Astrocyte (in vitro differentiated cells and primary cell): ENCODE results near the gene POU2F2. TPM values are rescaled to one million over a fixed set of nuclear protein-coding genes. Genes with fewer than 3 reads are reported as not detected.

Source experiments
- DNase-seq: peaks from one replicate; pipeline ENCODE4 v3.0.0-alpha.2; 2010; ENCODE audit warnings: low read depth
- FAIRE-seq: peaks from 2 replicates; lab custom pipeline; 2011; peaks lifted over from hg19 to GRCh38; lab: Jason Lieb, UNC
- H2AFZ ChIP-seq: 2 replicates; pipeline ENCODE4 v1.6.0; 2012; ENCODE audit warnings: low read depth, low read length, inconsistent platforms
- H3K27ac ChIP-seq: 2 replicates; pipeline ENCODE4 v1.5.1; 2011; ENCODE audit warnings: low read depth, low read length, inconsistent platforms
- H3K27me3 ChIP-seq: 2 replicates; pipeline ENCODE4 v1.6.0; 2011; ENCODE audit warnings: low read length, inconsistent platforms; ENCODE audit not compliant: insufficient read depth
- H3K36me3 ChIP-seq: 2 replicates; pipeline ENCODE4 v1.5.1; 2011; ENCODE audit warnings: low read length, inconsistent platforms; ENCODE audit not compliant: insufficient read depth
- H3K4me1 ChIP-seq: 2 replicates; pipeline ENCODE4 v1.5.1; 2011; ENCODE audit warnings: low read length, inconsistent platforms; ENCODE audit not compliant: insufficient read depth
- H3K4me2 ChIP-seq: 2 replicates; pipeline ENCODE4 v1.6.0; 2012; ENCODE audit warnings: low read length, inconsistent platforms
- H3K4me3 ChIP-seq: 2 replicates; pipeline ENCODE4 v1.5.1; 2011; ENCODE audit warnings: low read depth, mild to moderate bottlenecking, low read length, inconsistent platforms; ENCODE audit not compliant: insufficient read depth
- H3K79me2 ChIP-seq: 2 replicates; pipeline ENCODE4 v1.6.0; 2012; ENCODE audit warnings: mild to moderate bottlenecking, low read length, inconsistent platforms; ENCODE audit not compliant: insufficient read depth
- H3K9ac ChIP-seq: 2 replicates; pipeline ENCODE4 v1.6.0; 2012; ENCODE audit warnings: mild to moderate bottlenecking, low read length, inconsistent platforms
- H3K9me3 ChIP-seq: 2 replicates; pipeline ENCODE4 v1.5.1; 2012; ENCODE audit warnings: low read depth, mild to moderate bottlenecking, low read length, inconsistent platforms; ENCODE audit not compliant: insufficient read depth
- H4K20me1 ChIP-seq: 2 replicates; pipeline ENCODE4 v1.6.0; 2012; ENCODE audit warnings: low read length, inconsistent platforms; ENCODE audit not compliant: insufficient read depth
- H3K27ac Mint-ChIP-seq: one replicate; pipeline ENCODE4 v1.8.0; 2021; ENCODE audit warnings: mild to moderate bottlenecking, mixed read lengths; ENCODE audit not compliant: unreplicated experiment
- H3K27me3 Mint-ChIP-seq: one replicate; pipeline ENCODE4 v1.8.0; 2021; ENCODE audit warnings: low read depth, mixed read lengths; ENCODE audit not compliant: unreplicated experiment
- H3K36me3 Mint-ChIP-seq: one replicate; pipeline ENCODE4 v1.8.0; 2021; ENCODE audit warnings: low read depth, mixed read lengths; ENCODE audit not compliant: unreplicated experiment
- H3K4me1 Mint-ChIP-seq: one replicate; pipeline ENCODE4 v1.8.0; 2021; ENCODE audit warnings: low read depth, mixed read lengths; ENCODE audit not compliant: unreplicated experiment
- H3K4me3 Mint-ChIP-seq: one replicate; pipeline ENCODE4 v1.8.0; 2021; ENCODE audit warnings: mild to moderate bottlenecking, moderate library complexity, mixed read lengths; ENCODE audit not compliant: unreplicated experiment
- H3K9me3 Mint-ChIP-seq: one replicate; pipeline ENCODE4 v1.8.0; 2021; ENCODE audit warnings: mild to moderate bottlenecking, mixed read lengths; ENCODE audit not compliant: unreplicated experiment
- EZH2 ChIP-seq: IDR thresholded peaks from 2 replicates; pipeline ENCODE4 v1.6.1; 2012; ENCODE audit warnings: mild to moderate bottlenecking, low read length, inconsistent platforms; ENCODE audit not compliant: insufficient read depth
- total RNA-seq: library from RNA; stranded (reverse); gene quantifications from 2 replicates; pipeline ENCODE4 v1.2.1, GENCODE V29; 2021
- TF ChIP-seq, protein P1 (sequence below): IDR thresholded peaks from 2 replicates; pipeline ENCODE4 v1.5.1; 2011; ENCODE audit warnings: low read depth, mild to moderate bottlenecking, inconsistent platforms, low read length, moderate library complexity; ENCODE audit not compliant: insufficient read depth

POU2F2 gene
- total RNA-seq, 1 donor from 2014 or later, result 8.3 TPM

DNA sequence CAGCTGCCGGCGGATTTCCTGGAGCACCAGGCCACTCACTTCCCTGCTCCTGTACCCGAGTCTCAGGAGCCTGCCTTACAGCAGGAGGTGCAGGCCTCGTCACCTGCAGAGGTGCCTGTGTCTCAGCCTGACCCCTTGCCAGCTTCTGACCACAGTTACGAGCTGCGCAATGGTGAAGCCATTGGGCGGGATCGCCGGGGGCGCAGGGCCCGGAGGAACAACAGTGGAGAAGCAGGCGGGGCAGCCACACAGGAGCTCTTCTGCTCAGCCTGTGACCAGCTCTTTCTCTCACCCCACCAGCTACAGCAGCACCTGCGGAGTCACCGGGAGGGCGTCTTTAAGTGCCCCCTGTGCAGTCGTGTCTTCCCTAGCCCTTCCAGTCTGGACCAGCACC is 53.0 kb downstream of the POU2F2 start:
- H3K27me3 Mint-ChIP-seq, result no peaks in the 10 kb centered on the region
- peaks cover 3% of the 10 kb centered on the region for H3K9me3 Mint-ChIP-seq
- H3K27ac Mint-ChIP-seq, result peak overlapping the region; percentile 47

DNA sequence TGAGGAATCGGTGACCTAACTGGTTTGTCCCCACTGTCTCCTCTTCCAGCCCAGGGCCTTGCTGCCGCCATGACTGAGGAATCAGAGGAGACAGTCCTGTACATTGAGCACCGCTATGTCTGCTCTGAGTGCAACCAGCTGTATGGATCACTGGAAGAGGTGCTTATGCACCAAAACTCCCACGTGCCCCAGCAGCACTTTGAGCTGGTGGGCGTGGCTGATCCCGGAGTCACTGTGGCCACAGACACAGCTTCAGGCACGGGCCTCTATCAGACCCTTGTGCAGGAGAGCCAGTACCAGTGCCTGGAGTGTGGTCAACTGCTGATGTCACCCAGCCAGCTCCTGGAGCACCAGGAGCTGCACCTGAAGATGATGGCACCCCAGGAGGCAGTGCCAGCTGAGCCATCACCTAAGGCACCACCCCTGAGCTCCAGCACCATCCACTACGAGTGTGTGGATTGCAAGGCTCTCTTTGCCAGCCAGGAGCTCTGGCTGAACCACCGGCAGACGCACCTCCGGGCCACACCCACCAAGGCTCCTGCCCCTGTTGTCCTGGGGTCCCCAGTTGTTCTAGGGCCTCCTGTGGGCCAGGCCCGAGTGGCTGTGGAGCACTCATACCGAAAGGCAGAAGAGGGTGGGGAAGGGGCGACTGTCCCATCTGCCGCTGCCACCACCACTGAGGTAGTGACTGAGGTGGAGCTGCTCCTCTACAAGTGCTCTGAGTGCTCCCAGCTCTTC is 53.5 kb downstream of the POU2F2 start:
- no peaks in the 10 kb centered on the region for H3K27me3 Mint-ChIP-seq
- H3K79me2 ChIP-seq, result peaks cover 64% of the 10 kb centered on the region
- H3K27ac Mint-ChIP-seq, result no peak overlapping the region
- no peak overlapping the region for H3K4me3 ChIP-seq
- H3K27ac ChIP-seq, result no peak overlapping the region
- TF ChIP-seq EZH2, result no peak
- TF ChIP-seq, protein P1, sequence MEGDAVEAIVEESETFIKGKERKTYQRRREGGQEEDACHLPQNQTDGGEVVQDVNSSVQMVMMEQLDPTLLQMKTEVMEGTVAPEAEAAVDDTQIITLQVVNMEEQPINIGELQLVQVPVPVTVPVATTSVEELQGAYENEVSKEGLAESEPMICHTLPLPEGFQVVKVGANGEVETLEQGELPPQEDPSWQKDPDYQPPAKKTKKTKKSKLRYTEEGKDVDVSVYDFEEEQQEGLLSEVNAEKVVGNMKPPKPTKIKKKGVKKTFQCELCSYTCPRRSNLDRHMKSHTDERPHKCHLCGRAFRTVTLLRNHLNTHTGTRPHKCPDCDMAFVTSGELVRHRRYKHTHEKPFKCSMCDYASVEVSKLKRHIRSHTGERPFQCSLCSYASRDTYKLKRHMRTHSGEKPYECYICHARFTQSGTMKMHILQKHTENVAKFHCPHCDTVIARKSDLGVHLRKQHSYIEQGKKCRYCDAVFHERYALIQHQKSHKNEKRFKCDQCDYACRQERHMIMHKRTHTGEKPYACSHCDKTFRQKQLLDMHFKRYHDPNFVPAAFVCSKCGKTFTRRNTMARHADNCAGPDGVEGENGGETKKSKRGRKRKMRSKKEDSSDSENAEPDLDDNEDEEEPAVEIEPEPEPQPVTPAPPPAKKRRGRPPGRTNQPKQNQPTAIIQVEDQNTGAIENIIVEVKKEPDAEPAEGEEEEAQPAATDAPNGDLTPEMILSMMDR, result no peak
- no peak for DNase-seq
- H3K9me3 Mint-ChIP-seq, result peaks cover 3% of the 10 kb centered on the region
- peak overlapping the region; percentile 95 for H3K4me3 Mint-ChIP-seq
- H3K36me3 Mint-ChIP-seq, result peaks cover 15% of the 10 kb centered on the region
- peaks cover 21% of the 10 kb centered on the region for H3K4me1 ChIP-seq
- H3K4me1 Mint-ChIP-seq, result peaks cover 32% of the 10 kb centered on the region
- H3K9ac ChIP-seq, result no peak overlapping the region
- H3K4me2 ChIP-seq, result peak overlapping the region; percentile 9
- no peaks in the 10 kb centered on the region for H3K9me3 ChIP-seq
- H2AFZ ChIP-seq, result no peak overlapping the region
- H4K20me1 ChIP-seq, result peaks cover 61% of the 10 kb centered on the region
- no peaks in the 10 kb centered on the region for H3K27me3 ChIP-seq
- peaks cover 24% of the 10 kb centered on the region for H3K36me3 ChIP-seq
- FAIRE-seq, result no peak

More for the DNA sequence above, 53.0 kb downstream of the POU2F2 start:
- no peak for FAIRE-seq
- H3K9me3 ChIP-seq, result no peaks in the 10 kb centered on the region
- H4K20me1 ChIP-seq, result peaks cover 65% of the 10 kb centered on the region
- H3K79me2 ChIP-seq, result peaks cover 64% of the 10 kb centered on the region
- H3K4me3 ChIP-seq, result no peak overlapping the region
- Mint-ChIP-seq H3K4me3 (peak overlapping the region; percentile 8), H3K36me3 (peaks cover 18% of the 10 kb centered on the region), H3K4me1 (peaks cover 32% of the 10 kb centered on the region)
- peak overlapping the region; percentile 9 for H3K4me2 ChIP-seq
- no peak overlapping the region for H3K27ac ChIP-seq
- H3K27me3 ChIP-seq, result no peaks in the 10 kb centered on the region
- no peak overlapping the region for H2AFZ ChIP-seq
- no peak for DNase-seq
- H3K36me3 ChIP-seq, result peaks cover 24% of the 10 kb centered on the region
- H3K4me1 ChIP-seq, result peaks cover 21% of the 10 kb centered on the region
- TF ChIP-seq, protein P1, result no peak
- no peak for TF ChIP-seq EZH2
- H3K9ac ChIP-seq, result no peak overlapping the region

DNA sequence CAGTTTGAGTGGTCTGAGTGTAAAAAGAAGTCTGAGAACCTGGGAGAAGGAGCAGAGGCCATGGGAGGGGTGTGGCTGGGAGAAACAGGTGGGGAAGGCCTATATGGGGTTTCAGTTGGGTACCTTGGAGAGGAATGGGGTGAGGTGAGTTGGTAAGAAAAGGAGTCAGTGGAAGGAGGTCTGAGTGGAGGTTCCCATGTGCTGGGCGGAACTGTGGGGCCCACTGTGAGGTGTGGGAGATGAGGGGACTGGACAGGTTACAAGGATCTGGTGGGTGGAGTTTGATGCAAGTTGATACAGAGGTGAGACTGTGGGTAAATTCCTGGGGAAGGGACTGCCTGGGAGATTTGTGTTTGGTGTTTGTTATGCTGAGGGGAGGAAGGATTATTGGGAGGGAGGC is 54.2 kb downstream of the POU2F2 start:
- H3K4me2 ChIP-seq, result peak overlapping the region; percentile 97
- H3K79me2 ChIP-seq, result peaks cover 64% of the 10 kb centered on the region
- no peaks in the 10 kb centered on the region for H3K9me3 ChIP-seq
- peak overlapping the region; percentile 88 for H3K4me3 ChIP-seq
- no peak overlapping the region for H3K27ac ChIP-seq
- TF ChIP-seq EZH2, result no peak
- TF ChIP-seq, protein P1, result no peak
- H3K4me1 ChIP-seq, result peaks cover 21% of the 10 kb centered on the region
- Mint-ChIP-seq H3K36me3 (peaks cover 15% of the 10 kb centered on the region), H3K4me1 (peaks cover 32% of the 10 kb centered on the region), H3K27ac (peak overlapping the region; percentile 66), H3K9me3 (peaks cover 3% of the 10 kb centered on the region), H3K4me3 (peak overlapping the region; percentile 95), H3K27me3 (no peaks in the 10 kb centered on the region)
- H3K36me3 ChIP-seq, result peaks cover 24% of the 10 kb centered on the region
- H3K27me3 ChIP-seq, result no peaks in the 10 kb centered on the region
- no peak for FAIRE-seq
- peaks cover 58% of the 10 kb centered on the region for H4K20me1 ChIP-seq
- no peak overlapping the region for H2AFZ ChIP-seq
- DNase-seq, result no peak
- H3K9ac ChIP-seq, result peak overlapping the region; percentile 88
